Measurements from ENCODE around the gene KRTAP12-2.
A peak's percentile ranks its signal among the peaks of the same experiment; 100 is the strongest.

KRTAP12-2 gene

DNA sequence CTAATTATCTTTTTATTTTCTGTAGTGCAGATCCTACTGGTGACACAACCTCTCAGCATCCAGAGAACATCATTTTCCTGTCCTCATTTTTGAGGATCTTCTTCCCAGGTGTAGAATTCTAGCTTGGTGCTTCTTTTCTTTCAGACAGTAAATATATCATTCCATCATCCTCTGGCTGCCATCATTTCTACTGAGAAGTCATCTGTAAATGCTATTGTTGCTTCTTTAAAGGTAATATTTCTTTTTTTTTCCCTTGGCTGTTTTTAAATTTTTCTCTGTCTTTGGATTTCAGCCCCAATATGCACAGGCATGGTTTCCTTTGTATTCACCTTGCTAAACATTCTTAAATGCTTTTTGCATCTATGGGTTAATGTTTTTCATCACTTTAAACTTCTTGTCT, 43.2 kb downstream of the KRTAP12-2 start:
- TF ChIP-seq, protein P1, sequence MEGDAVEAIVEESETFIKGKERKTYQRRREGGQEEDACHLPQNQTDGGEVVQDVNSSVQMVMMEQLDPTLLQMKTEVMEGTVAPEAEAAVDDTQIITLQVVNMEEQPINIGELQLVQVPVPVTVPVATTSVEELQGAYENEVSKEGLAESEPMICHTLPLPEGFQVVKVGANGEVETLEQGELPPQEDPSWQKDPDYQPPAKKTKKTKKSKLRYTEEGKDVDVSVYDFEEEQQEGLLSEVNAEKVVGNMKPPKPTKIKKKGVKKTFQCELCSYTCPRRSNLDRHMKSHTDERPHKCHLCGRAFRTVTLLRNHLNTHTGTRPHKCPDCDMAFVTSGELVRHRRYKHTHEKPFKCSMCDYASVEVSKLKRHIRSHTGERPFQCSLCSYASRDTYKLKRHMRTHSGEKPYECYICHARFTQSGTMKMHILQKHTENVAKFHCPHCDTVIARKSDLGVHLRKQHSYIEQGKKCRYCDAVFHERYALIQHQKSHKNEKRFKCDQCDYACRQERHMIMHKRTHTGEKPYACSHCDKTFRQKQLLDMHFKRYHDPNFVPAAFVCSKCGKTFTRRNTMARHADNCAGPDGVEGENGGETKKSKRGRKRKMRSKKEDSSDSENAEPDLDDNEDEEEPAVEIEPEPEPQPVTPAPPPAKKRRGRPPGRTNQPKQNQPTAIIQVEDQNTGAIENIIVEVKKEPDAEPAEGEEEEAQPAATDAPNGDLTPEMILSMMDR (IDR thresholded peaks at IDR 0.05; ENCODE audit: low read depth, low read length) = no peak
- H3K4me3 ChIP-seq (ENCODE audit: low read depth, low read length) = no peak overlapping the region

DNA sequence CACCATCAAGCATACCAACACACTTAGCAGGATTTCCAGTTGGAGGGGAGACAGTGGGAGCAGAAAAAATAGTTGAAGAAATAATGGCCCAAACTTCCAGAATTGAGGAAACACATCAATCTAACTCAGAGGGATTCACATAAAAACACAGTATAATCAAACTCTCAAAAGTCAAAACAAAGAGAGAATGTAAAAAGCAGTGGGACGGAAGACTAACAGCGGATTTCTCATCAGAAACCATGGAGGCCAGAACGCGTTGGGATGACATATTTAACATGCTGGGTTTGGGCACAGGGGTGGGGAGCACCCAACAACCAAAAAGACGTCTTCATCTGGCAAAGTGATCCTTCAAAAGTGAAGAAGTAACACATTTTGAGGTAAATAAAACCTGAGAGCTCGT, 46.8 kb downstream of the KRTAP12-2 start:
- no peak overlapping the region for H3K4me3 ChIP-seq (ENCODE audit: low read depth, low read length)
- TF ChIP-seq, protein P1 (IDR thresholded peaks at IDR 0.05; ENCODE audit: low read depth, low read length) = no peak

GRCh38 chr21:44618909-44619308, 47.8 kb downstream of the KRTAP12-2 start:
- TF ChIP-seq, protein P1 (IDR thresholded peaks at IDR 0.05; ENCODE audit: low read depth, low read length) = no peak
- no peak overlapping the region for H3K4me3 ChIP-seq (ENCODE audit: low read depth, low read length)

DNA sequence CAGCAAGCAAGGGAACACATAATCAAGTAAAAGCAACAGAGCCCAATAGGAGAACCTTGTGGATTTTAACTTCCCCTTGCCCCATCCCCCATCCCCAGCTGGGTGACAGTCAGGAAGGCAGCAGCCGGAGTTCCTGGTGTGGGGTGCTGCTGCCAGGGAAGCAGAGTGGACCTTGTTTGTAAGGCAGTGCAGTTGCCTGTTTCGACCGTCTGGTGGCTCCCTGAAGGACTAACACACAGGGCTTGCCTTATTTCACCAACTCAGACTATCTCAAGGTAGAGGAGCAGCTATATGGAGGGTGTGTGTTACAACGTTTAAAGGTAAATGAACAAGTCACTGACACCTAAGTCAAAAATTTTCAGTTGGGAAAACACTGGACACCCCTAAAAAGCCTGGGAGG, 48.2 kb downstream of the KRTAP12-2 start:
- TF ChIP-seq, protein P1 (IDR thresholded peaks at IDR 0.05; ENCODE audit: low read depth, low read length) = peak; percentile 37
- no peak overlapping the region for H3K4me3 ChIP-seq (ENCODE audit: low read depth, low read length)

DNA sequence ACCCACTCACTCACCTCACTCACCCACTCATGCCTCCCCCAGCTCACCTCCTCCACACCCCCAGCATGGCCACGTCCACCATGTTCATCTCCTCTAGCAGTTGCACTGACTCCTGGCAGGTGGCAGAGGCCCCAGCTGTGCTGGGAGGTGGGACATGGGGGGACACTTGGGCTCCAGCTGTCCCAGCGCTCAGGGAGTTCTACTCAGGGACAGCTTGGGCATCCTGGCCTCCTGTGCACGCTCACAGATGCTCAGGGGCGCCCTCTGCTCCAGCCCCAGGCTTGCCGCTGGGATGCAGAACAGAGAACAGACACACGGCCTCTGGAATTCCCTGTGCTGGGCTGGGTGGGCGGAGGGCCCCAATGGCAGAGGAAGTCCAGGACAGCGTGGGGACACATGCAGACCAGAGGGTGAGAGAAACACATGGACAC, 49.6 kb downstream of the KRTAP12-2 start:
- H3K4me3 ChIP-seq (ENCODE audit: low read depth, low read length) = no peak overlapping the region
- TF ChIP-seq, protein P1 (IDR thresholded peaks at IDR 0.05; ENCODE audit: low read depth, low read length) = no peak

DNA sequence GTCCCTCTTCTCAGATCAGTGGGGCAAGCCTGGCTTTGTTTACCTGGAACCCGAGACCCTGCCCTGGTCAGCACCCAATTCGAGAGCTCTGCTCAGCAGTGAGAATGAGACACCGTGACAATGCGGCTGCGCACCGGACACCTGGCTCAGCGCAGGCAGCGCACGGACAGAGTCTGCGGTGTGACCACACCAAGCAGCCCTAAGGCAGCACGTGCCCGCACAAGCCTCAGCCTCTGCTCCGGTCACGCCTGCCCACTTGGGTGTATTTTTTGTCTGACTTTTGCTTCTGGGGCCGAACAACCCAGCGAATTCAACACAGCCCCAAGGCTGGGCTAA, 50.2 kb downstream of the KRTAP12-2 start:
- H3K4me3 ChIP-seq (ENCODE audit: low read depth, low read length) = no peak overlapping the region
- TF ChIP-seq, protein P1 (IDR thresholded peaks at IDR 0.05; ENCODE audit: low read depth, low read length) = no peak

Measured in WI38 (cell line).